Lung (tissue), 12 donors: ENCODE data around the gene SNX1. TPM values are rescaled to one million over a fixed set of nuclear protein-coding genes. Genes with fewer than 3 reads are reported as not detected.

Source experiments
- ATAC-seq: fragments of 200-7000 bp; cut with Tn5 transposase; one replicate; pipeline ENCODE4 v1.9.1; 2020; ENCODE audit warnings: moderate number of reproducible peaks; ENCODE audit not compliant: insufficient read depth, low FRiP score
- DNase-seq, 3 donors: peaks; one replicate each; pipeline ENCODE4 v3.0.0-alpha.2; 2013 to 2017
- H3K27ac ChIP-seq, 2 donors: one replicate each; pipeline ENCODE4 v1.5.1; 2013; ENCODE audit warnings: mild to moderate bottlenecking in 2 of 2, moderate library complexity in 2 of 2, control low read depth in 1 of 2, inconsistent platforms in 1 of 2, low read depth in 1 of 2, low read length in 1 of 2
- H3K27me3 ChIP-seq, 3 donors: one replicate each; pipeline ENCODE4 v1.5.1; 2013; ENCODE audit warnings: low read length in 2 of 3; ENCODE audit not compliant: control insufficient read depth in 3 of 3, insufficient read depth in 3 of 3
- H3K36me3 ChIP-seq, 4 donors: one replicate each; pipeline ENCODE4 v1.5.1; 2013; ENCODE audit warnings: low read length in 4 of 4, mild to moderate bottlenecking in 1 of 4, moderate library complexity in 1 of 4; ENCODE audit not compliant: control insufficient read depth in 4 of 4, insufficient read depth in 4 of 4
- H3K4me1 ChIP-seq, 5 donors: one replicate each; pipeline ENCODE4 v1.5.1; 2013; ENCODE audit warnings: low read length in 5 of 5, mild to moderate bottlenecking in 2 of 5, moderate library complexity in 1 of 5; ENCODE audit not compliant: control insufficient read depth in 5 of 5, insufficient read depth in 5 of 5
- H3K4me3 ChIP-seq: one replicate; pipeline ENCODE4 v1.5.1; 2013; ENCODE audit warnings: mild to moderate bottlenecking, control low read depth, moderate library complexity
- H3K9ac ChIP-seq, 2 donors: one replicate each; pipeline ENCODE4 v1.5.1; 2013; ENCODE audit warnings: low read length in 2 of 2, control low read depth in 1 of 2; ENCODE audit not compliant: insufficient read depth in 1 of 2
- H3K9me3 ChIP-seq, 4 donors: one replicate each; pipeline ENCODE4 v1.5.1; 2013; ENCODE audit warnings: low read length in 3 of 4, mild to moderate bottlenecking in 1 of 4, moderate library complexity in 1 of 4; ENCODE audit not compliant: control insufficient read depth in 4 of 4, insufficient read depth in 3 of 4
- CTCF ChIP-seq: IDR thresholded peaks from 2 replicates; pipeline ENCODE4 v1.5.1; 2012; ENCODE audit warnings: mild to moderate bottlenecking; ENCODE audit errors: control extremely low read depth, extremely low read depth
- WGBS, 2 donors: extraction: QIAGEN DNeasy Blood & Tissue Kit; methylation state at CpG; one replicate each; pipeline ENCODE4 v1.1.7; 2013; 5-methylcytosine and 5-hydroxymethylcytosine counted together
- polyA plus RNA-seq, 2 donors: library from polyadenylated mRNA; stranded (reverse); fragments of 200-250 nt; gene quantifications; one replicate each; pipeline ENCODE4 v1.2.1, GENCODE V29; 2013
- total RNA-seq, 2 donors: library from RNA; depleted of rRNA in 1 of 2; stranded (reverse); fragments of >200 nt in 1 of 2; gene quantifications; one replicate each; pipeline ENCODE4 v1.2.1, GENCODE V29; 2014 to 2021
- donor health status: control.
- donor health status: control.
- donor health status: Bipolar disorder and iron deficiency.
- donor health status: healthy.
- donor health status: DM: yes; HTN: yes; CAD: no.

Gene SNX1
- total and polyA plus RNA-seq, 4 donors, result 70.6 to 169 (median 109) TPM

- H3K27me3 ChIP-seq, result no peaks in the 10 kb centered on the region
- H3K27ac ChIP-seq, result peak within 1 kb of the TSS; percentile 86 to 90
- H3K9ac ChIP-seq, result peak within 1 kb of the TSS; percentile 69 to 98
- WGBS, 2 donors, result 0% methylated on average over 41 of the region's 41 CpGs
- peak within 1 kb of the TSS; percentile 69 for H3K4me3 ChIP-seq
- TF ChIP-seq CTCF, result no peak
- peak; percentile 97 to 100 (median 99) for DNase-seq
- ATAC-seq, result peak; percentile 83
- peaks cover 0 to 11% (median 2%) of the 10 kb centered on the region in 4 donors for H3K36me3 ChIP-seq
- peaks cover 0 to 35% (median 11%) of the 10 kb centered on the region in 5 donors for H3K4me1 ChIP-seq
- no peaks in the 10 kb centered on the region for H3K9me3 ChIP-seq
Measured at GRCh38 chr15:64093627-64094417, 2.0 kb upstream of the SNX1 start, which contains the start of gene CIAO2A. TSS of gene CIAO2A (minus strand) at chr15:64093838. CDS start at chr15:64093768, 70 bp downstream.

GRCh38 chr15:64095431-64095794 lies 369 bp upstream of the SNX1 start:
- no peak for ATAC-seq
- Histone ChIP-seq H3K4me1 (peaks cover 0 to 35% (median 11%) of the 10 kb centered on the region in 5 donors), H3K27me3 (no peaks in the 10 kb centered on the region), H3K9me3 (no peaks in the 10 kb centered on the region), H3K36me3 (peaks cover 0 to 5% (median under 1%) of the 10 kb centered on the region in 4 donors), H3K9ac (peak overlapping the region in 1 of 2 donors; percentile 72), H3K27ac (peak overlapping the region; percentile 74 to 79), H3K4me3 (no peak overlapping the region)
- no peak for DNase-seq
- TF ChIP-seq CTCF, result no peak
- WGBS, 2 donors, result 37 to 40% methylated on average over 4 of the region's 4 CpGs

GRCh38 chr15:64096668-64097384 lies 1.0 kb downstream of the SNX1 start:
- Histone ChIP-seq H3K4me3 (peak overlapping the region; percentile 70), H3K4me1 (peaks cover 0 to 35% (median 11%) of the 10 kb centered on the region in 5 donors), H3K9ac (peak overlapping the region; percentile 77 to 90), H3K9me3 (no peaks in the 10 kb centered on the region), H3K36me3 (peaks cover 0 to 5% (median 0%) of the 10 kb centered on the region in 4 donors), H3K27me3 (no peaks in the 10 kb centered on the region), H3K27ac (peak overlapping the region; percentile 86 to 88)
- ATAC-seq (no peak), DNase-seq (peak; percentile 15 to 50 (median 34))
- 6 to 11% methylated on average over 15 to 16 of the region's 16 CpGs for WGBS, 2 donors
- TF ChIP-seq CTCF, result no peak
